Mesothelial cell of epicardium (in vitro differentiated cells): ENCODE results near the gene GNAT2. TPM values are rescaled to one million over a fixed set of nuclear protein-coding genes. Genes with fewer than 3 reads are reported as not detected.

Source experiments
- DNase-seq, 2 experiments: peaks; one replicate each; pipeline ENCODE4 v3.0.0; 2021; ENCODE audit warnings: low spot score in 2 of 2; ENCODE audit not compliant: unreplicated experiment in 2 of 2
- H3K27ac Mint-ChIP-seq: 2 replicates; pipeline ENCODE4 v1.8.0; 2021; ENCODE audit warnings: mixed read lengths
- H3K27me3 Mint-ChIP-seq: 2 replicates; pipeline ENCODE4 v1.8.0; 2021; ENCODE audit warnings: low read depth, mixed read lengths
- H3K36me3 Mint-ChIP-seq: 2 replicates; pipeline ENCODE4 v1.8.0; 2021; ENCODE audit warnings: mixed read lengths
- H3K4me1 Mint-ChIP-seq: 2 replicates; pipeline ENCODE4 v1.8.0; 2021; ENCODE audit warnings: mixed read lengths
- H3K4me3 Mint-ChIP-seq: 2 replicates; pipeline ENCODE4 v1.8.0; 2021; ENCODE audit warnings: mild to moderate bottlenecking, moderate library complexity, mixed read lengths
- H3K9me3 Mint-ChIP-seq: 2 replicates; pipeline ENCODE4 v1.8.0; 2021; ENCODE audit warnings: mixed read lengths
- total RNA-seq: library from RNA; stranded (reverse); gene quantifications from 3 replicates; pipeline ENCODE4 v1.2.1, GENCODE V29; 2021
- TF ChIP-seq, protein P1 (sequence below): fragments of 200-600 bp; sonication (generic); IDR thresholded peaks from one replicate; pipeline ENCODE4 v1.5.0; 2021; ENCODE audit warnings: antibody characterized with exemption; ENCODE audit not compliant: unreplicated experiment

Gene GNAT2
- total RNA-seq, 1 donor from 2014 or later = not detected

DNA sequence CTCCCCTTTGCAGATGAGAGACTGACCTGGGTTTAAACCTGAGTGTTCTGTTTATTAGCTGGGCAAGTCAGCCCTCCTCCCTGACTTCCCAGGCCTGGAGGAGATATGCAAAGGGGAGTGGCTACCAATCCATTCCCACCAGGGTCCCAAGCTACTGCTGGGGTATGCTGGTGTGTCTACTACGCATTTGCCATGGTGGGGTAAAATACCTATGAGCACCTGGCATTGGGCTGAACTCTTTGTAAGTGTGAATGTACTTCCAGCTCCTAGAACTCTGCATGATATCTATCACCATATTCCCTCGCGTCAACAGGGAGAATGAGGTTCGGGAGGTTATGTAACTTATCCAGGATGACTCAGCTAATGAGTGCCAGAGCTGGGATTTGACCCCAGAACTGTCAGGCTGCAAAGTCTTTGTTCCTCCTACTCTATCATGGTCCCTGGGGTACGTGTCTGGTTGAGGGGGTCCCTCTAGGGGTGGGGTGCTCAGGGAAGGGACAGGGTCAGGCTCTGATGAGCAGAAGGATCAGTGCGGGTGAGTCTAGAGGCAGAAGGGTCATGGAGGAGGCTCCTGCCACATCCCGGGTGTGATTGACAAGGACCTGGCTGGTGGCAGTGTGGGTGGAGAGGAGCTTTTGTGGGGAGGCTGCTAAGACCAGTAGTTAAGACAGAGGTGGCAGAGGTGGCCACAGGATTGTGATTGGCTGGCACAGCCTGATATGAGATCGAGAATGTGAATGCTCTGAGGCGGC, 17.0 kb upstream of the GNAT2 start:
- DNase-seq = no peak
- Mint-ChIP-seq H3K4me3 (no peak overlapping the region), H3K9me3 (no peaks in the 10 kb centered on the region), H3K27me3 (no peaks in the 10 kb centered on the region), H3K27ac (peak overlapping the region; percentile 82), H3K36me3 (peaks cover 6% of the 10 kb centered on the region), H3K4me1 (peaks cover 20% of the 10 kb centered on the region)
- TF ChIP-seq, protein P1, sequence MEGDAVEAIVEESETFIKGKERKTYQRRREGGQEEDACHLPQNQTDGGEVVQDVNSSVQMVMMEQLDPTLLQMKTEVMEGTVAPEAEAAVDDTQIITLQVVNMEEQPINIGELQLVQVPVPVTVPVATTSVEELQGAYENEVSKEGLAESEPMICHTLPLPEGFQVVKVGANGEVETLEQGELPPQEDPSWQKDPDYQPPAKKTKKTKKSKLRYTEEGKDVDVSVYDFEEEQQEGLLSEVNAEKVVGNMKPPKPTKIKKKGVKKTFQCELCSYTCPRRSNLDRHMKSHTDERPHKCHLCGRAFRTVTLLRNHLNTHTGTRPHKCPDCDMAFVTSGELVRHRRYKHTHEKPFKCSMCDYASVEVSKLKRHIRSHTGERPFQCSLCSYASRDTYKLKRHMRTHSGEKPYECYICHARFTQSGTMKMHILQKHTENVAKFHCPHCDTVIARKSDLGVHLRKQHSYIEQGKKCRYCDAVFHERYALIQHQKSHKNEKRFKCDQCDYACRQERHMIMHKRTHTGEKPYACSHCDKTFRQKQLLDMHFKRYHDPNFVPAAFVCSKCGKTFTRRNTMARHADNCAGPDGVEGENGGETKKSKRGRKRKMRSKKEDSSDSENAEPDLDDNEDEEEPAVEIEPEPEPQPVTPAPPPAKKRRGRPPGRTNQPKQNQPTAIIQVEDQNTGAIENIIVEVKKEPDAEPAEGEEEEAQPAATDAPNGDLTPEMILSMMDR = no peak

GRCh38 chr1:109635862-109636200, 16.4 kb upstream of the GNAT2 start:
- Mint-ChIP-seq H3K36me3 (peaks cover 9% of the 10 kb centered on the region), H3K4me1 (peaks cover 20% of the 10 kb centered on the region), H3K4me3 (no peak overlapping the region), H3K27me3 (no peaks in the 10 kb centered on the region), H3K9me3 (no peaks in the 10 kb centered on the region), H3K27ac (peak overlapping the region; percentile 82)
- no peak for DNase-seq
- TF ChIP-seq, protein P1 = no peak

DNA sequence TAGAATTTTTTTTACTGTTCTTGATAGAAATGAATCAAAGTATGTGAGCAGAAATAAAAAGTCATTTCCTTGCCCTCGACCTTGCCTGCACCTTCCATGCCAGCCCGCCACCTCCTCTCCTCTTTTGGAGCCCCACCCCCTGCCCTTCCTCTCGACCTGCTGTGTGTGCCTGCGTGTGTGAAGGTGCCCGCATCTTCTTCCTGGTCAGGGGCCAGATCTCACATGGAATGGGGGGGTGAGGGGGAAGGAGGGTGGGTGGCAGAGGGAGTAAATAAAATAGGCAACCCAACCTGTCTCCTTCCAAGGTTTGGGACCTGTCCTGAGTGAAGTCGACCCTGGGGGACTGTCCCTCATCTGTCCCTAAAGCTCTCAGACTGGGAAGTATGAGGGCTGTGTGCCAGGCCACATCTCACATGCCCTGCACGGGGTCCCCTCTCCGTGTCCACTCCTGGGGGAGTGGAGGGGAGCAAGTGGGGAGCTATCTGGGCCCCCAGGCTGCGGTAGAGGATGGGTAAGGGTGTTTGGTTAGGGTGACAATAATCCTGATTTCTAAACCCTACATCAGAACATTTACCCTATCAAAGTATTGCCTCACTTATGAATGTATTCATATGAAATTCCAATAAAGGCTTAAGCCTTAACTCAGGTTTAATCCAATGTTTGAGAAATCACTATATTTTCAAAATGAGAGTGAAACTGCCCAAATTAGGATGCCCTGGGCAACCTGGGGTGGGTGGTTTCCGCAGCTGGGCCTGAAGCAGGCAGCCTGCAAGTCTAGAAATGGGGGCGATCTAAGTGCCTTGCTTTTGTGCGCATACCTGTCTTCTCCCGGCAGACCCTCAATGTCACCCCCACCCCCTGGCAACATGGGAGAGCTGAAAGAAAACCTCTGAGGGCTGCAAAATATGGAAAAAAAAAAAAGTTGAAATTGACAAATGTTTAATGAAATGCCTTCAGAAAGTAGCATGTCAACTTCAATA, 15.6 kb upstream of the GNAT2 start:
- Mint-ChIP-seq H3K36me3 (peaks cover 10% of the 10 kb centered on the region), H3K9me3 (no peaks in the 10 kb centered on the region), H3K4me1 (peaks cover 17% of the 10 kb centered on the region), H3K4me3 (no peak overlapping the region), H3K27me3 (no peaks in the 10 kb centered on the region), H3K27ac (peak overlapping the region; percentile 36)
- TF ChIP-seq, protein P1 = no peak
- DNase-seq = no peak

DNA sequence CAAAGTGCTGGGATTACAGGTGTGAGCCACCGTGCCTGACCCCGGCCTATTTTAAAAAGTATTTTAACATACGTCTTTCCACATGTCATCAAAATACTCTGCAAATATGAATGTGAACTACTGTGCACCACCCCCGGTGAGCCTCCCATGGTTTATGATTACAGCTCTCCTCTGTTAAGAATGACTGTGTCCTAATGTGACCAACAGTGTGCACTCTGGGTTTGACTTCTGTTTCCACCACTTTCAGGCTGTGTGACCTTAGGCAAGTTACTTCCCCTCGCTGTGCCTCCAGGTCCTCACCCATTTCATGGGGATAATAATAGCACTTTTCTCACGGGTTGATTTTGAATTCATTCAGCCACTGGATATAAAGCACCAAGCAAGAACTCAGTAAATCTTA, 14.9 kb upstream of the GNAT2 start:
- Mint-ChIP-seq H3K27me3 (no peaks in the 10 kb centered on the region), H3K4me3 (no peak overlapping the region), H3K9me3 (no peaks in the 10 kb centered on the region)

DNA sequence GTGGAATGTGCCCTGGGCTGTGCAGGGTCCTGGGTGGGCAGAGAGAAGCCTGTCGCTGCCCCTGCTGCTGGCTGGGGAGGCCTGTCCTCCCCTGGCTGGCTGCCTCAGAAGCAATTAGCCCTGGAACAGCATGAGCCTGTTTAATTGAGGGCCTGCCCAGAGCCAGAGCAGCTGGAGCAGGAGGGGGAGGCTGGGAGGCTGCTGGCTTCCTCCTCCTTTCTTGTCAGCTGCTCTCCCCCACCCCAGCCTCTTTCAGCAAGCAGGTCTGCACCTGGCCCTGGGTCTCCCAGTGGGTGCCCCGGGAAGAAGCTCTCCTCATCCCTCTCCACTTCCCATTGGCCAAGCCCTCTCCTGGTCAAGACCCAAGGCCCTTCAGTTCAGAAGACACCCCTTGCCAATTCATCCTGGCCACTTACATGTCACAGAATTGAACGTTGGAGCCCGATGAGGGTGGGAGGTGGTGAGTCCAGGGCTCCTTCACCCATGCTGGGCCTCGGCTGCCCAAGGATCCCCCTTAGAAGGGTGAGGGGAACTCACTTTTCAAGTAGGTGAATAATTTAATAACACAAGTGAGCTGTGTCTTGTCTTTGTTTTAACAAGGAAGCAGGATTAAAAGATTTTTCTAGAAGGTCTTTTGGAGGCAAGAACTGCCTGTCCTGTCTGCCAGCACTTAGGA, 13.4 kb upstream of the GNAT2 start:
- no peaks in the 10 kb centered on the region for H3K27me3 Mint-ChIP-seq
- DNase-seq = no peak
- H3K9me3 Mint-ChIP-seq = no peaks in the 10 kb centered on the region
- peak overlapping the region; percentile 47 for H3K27ac Mint-ChIP-seq
- H3K4me3 Mint-ChIP-seq = no peak overlapping the region
- TF ChIP-seq, protein P1 = no peak
- peaks cover 24% of the 10 kb centered on the region for H3K36me3 Mint-ChIP-seq
- peaks cover 16% of the 10 kb centered on the region for H3K4me1 Mint-ChIP-seq

More for the DNA sequence above, 14.9 kb upstream of the GNAT2 start:
- Mint-ChIP-seq H3K4me1 (peaks cover 16% of the 10 kb centered on the region), H3K27ac (no peak overlapping the region), H3K36me3 (peaks cover 18% of the 10 kb centered on the region)
- no peak for DNase-seq
- TF ChIP-seq, protein P1 = no peak
